Head of caudate nucleus (tissue), 42 donors: Measurements from ENCODE around the gene RPL35A.

Source experiments
- DNase-seq, 42 donors: peaks; one replicate each; pipeline versions ENCODE4 v3.0.0 to v3.0.0-alpha.2; 2020 to 2021; ENCODE audit warnings: mixed read lengths in 7 of 42
- intact Hi-C: fragments of 100-400 bp; cut with DNase I; formaldehyde crosslinking; loops from one replicate; pipeline ENCODE4 v1.15.0; 2022

Gene RPL35A

DNA sequence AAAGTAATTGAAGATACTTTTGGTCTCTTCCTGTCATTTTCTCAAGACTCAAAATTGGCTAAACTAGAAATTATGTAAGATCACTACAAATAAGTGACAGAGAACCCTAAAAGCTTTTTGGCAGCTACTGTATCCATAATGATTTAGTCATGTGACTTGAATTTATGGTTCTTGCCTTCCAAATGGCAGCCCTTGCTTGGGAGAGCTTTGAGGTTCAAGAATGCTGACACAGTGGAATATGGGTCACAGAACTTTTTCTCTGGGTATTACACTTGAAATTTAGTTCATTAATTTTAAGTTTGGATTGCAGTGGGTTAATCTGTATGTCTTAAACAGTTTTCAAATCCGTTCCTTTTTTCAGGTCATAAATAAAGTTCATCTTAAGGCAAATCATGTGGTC lies 24.0 kb downstream of the RPL35A start:
- intact Hi-C loops = no loop called here
- DNase-seq = no peak

DNA sequence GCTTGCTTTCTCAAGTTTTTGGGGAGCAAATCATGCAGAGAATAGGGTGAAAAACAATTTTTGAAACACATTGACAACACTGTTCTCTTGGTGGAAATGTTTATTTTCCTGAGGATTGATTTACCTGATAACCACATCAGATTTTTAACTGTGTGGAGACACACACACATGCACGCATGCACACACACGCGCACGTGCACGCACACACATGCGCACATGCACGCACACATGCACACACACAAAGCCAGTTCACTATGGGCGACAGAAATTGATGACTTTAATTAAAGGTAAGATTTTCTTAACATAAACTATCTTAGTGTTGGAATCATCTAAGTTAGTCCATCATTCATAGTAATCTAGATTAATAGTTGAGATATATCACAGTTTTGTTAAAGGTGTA lies 25.3 kb downstream of the RPL35A start:
- DNase-seq = no peak

DNA sequence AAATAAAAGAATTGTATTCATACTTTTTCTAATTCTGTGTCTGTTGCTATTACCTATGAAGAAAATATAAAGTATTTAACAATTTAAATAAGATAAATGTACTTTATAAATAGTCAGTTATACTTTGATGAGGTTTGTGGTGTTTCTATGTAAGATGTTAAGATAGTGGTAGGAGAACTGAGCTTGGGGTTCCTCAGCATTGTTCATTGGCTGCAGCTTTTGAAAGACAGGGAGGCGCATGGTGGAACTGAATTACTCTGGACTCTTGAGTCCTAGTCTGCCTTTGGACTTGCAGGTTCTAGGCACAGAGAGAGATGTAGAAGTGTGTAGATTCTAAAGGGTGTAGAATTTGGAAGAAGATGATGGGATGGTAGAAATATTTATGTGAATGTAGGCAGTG lies 33.1 kb downstream of the RPL35A start:
- intact Hi-C loops = no loop called here
- DNase-seq = no peak

More for the DNA sequence above, 25.3 kb downstream of the RPL35A start:
- intact Hi-C loops = no loop called here

DNA sequence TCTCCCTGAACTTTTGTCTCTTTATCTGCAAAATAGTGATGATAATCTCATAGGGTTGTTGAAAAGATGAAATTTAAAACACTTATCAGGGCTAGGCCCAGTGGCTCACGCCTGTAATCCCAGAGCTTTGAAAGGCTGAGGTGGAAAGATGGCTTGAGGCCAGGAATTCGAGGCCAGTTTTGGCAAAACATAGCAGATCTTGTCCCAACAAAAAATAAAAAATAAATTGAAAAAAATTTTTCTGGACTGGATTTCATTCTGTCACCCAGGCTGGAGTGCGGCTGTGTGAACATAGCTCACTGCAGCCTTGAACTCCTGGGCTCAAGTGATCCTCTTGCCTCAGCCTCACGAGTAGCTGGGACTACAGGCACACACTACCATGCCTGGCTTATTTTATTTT lies 39.7 kb downstream of the RPL35A start:
- intact Hi-C loops = no loop called here
- DNase-seq = no peak

DNA sequence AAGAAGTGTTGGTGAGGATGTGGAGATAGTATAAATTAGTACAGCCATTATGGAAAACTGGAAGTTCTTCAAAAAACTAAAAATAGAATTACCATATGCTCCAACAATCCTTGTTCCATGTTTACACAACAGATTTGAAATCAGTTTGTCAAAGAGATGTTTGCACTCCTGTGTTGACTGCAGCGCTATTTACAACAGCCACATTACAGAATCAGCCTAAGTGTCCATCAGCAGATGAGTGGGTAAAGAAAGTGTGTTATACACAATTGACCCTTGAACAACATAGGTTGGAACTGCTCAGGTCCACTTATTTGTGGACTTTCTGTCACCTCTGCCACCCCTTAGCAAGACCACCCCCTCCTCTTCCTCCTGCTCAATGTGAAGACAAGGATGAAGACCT lies 44.7 kb downstream of the RPL35A start:
- intact Hi-C loops = no loop called here
- DNase-seq = no peak

DNA sequence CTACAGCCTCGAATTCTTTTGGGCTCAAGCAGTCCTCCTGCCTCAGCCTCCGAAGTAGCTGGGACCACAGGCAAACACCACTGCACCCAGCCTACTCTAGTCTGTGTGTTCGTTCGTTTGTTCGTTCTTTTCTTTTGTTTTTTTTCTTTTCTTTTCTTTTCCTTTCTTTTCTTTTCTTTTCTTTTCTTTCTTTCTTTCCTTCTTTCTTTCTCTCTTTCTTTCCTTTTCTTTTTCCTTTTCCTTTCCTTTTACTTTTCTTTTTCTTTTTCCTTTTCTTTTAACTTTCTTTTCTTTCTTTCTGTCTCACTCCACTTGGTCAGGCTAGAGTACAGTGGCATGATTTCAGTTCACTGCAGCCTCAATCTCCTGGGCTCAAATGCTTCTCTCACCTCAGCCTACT lies 46.9 kb downstream of the RPL35A start:
- DNase-seq = no peak
- intact Hi-C loops = no loop called here

DNA sequence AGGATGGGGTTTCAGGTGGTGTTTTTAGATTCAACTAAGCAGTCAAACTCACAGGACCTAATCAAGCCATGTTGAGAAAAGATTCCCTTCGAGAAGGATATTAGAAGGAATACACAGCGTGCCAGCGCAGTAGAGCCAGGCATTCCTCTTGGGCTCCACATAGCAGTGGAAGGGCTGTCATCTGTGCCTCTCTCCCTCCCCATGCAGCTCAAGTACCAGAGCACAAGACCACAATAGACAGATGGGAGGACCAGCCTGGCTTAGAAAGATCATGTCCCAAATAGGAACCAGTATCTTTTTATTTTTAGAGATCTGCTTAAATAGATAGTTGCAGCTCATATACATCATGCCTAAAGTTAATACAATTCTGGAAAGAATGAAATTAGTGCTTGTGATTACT lies 47.9 kb downstream of the RPL35A start:
- DNase-seq = no peak
- intact Hi-C loops = no loop called here
